Glomerular endothelial cell (primary cell): ENCODE data around the gene MRPL52. TPM values are rescaled to one million over a fixed set of nuclear protein-coding genes. Genes with fewer than 3 reads are reported as not detected.
"Not testable (repeated sequence)": the region's sequence is repeated elsewhere in the genome, so short reads cannot be mapped to it uniquely, and the experiment has no call there.

ENCODE experiments used
- DNase-seq: peaks from one replicate; pipeline ENCODE4 v3.0.0-alpha.2; 2011; ENCODE audit warnings: low read depth, low spot score; ENCODE audit errors: extremely low read depth
- total RNA-seq: library from RNA; depleted of rRNA; stranded (reverse); fragments of >200 nt; gene quantifications from 2 replicates; pipeline ENCODE4 v1.2.3, GENCODE V29; 2015

MRPL52 gene
- total RNA-seq, 1 donor from 2014 or later: 97.6 TPM

DNA sequence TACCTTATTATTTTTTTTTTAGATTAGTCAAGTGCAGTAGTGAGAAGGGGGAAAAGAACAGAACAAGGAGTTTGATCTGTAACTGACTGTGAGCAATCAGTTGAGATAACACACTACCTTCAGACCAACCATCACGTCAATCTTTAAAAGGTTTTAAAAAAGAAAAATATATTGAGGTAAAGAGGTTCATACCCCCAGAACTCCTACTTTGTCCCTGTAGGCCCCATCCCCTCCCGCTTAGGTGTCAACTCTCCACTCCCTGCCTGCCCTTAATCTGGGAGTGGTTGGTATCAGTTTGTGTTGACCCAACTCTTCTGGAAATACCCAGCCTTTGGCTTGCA, 22.9 kb downstream of the MRPL52 start:
- no peak for DNase-seq

DNA sequence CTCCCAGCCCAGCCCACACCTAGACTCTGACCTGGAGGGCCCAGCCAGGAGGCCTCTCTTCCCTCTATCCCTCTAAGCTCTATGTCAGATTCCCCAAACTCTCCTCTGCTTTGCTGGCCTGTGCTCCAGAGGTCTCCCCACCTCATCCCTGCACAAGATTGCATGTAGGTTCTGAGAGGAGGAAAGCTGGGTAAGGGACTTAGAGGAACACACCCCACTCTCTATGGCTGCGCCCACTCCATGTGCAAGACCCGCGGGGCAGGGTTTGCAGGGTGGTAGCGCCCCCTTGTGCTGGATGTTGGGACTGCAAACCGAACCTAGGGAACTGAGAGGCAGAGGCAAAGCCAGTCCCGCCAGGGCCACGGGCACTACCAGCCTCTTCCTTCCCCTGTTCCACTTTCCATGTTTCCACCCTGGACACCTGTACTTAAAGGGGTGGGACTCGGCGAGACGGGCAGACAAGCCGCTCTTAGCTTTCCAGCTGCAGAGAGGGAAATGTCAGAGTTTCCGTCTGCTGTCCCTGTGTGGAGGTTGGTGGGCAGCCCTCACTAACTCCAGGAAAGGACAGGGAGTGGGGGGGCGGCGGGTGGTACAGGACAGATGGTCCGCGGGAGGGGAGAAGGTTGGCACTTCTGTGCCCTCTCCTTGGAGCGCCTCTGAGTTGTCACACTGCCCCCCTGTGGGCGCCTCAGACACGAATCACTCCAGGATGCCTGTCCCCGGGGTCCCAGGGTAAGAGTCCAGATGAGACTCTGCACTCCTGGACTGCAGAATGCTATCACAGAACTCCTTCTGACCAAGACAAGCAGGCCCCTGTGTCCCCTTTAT, 23.5 kb downstream of the MRPL52 start:
- no peak for DNase-seq

DNA sequence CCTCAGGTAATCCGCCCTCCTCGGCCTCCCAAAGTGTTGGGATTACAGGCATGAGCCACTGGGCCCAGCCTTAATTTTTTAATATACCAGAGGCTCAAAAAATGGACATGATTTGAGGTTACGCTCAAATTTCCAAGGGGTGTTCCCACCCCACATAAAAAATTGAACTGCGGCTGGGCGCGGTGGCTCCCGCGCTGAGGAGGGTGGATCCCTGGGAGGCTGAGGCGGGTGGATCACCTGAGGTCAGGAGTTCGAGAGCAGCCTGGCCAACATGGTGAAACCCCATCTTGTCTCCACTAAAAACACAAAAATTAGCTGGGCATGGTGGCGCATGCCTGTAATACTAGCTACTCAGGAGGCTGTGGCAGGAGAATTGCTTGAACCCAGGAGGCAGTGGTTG, 24.6 kb downstream of the MRPL52 start:
- DNase-seq: not testable (repeated sequence)

- DNase-seq: no peak
These were observed 25.5 kb downstream of the MRPL52 start for GRCh38 chr14:22854963-22855724.

- DNase-seq: no peak
These were observed 26.7 kb downstream of the MRPL52 start for GRCh38 chr14:22856428-22856827.

DNA sequence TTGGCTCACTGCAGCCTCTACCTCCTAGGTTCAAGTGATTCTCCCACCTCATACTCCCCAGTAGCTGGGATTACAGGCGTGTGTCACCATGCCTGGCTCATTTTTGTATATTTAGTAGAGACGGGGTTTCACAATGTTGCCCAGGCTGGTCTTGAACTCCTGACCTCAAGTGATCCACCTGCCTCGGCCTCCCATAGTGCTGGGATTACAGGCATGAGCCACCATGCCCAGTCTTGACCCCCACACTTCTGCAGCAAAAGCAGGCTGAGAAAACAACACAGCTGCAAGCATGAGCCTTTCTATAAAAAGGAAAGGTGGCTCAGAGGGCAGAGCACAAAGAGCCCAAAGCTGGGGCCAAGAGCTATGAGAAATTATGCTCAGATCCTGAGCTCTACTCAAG, 30.7 kb downstream of the MRPL52 start:
- DNase-seq: not testable (repeated sequence)

GRCh38 chr14:22861651-22862050, 32.0 kb downstream of the MRPL52 start:
- no peak for DNase-seq

GRCh38 chr14:22864979-22865378, 35.3 kb downstream of the MRPL52 start:
- DNase-seq: no peak

GRCh38 chr14:22865424-22866405, 36.0 kb downstream of the MRPL52 start:
- DNase-seq: no peak

DNA sequence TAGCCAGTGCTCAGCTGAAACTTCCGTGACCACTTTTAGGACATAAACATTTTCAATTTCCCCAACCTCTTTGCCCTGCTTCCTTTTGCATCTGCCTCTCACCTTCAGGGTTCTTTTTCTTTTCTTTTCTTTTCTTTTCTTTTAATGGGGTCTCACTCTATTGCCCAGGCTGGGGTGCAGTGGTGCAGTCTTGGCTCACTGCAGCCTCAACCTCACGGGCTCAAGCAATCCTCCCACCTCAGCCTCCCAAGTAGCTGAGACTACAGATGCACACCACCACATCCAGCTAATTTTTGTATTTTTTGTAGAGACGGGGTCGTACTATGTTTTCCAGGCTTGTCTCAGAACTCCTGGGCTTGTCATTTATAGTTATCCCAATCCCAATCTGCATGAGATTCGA, 37.2 kb downstream of the MRPL52 start:
- DNase-seq: no peak

DNA sequence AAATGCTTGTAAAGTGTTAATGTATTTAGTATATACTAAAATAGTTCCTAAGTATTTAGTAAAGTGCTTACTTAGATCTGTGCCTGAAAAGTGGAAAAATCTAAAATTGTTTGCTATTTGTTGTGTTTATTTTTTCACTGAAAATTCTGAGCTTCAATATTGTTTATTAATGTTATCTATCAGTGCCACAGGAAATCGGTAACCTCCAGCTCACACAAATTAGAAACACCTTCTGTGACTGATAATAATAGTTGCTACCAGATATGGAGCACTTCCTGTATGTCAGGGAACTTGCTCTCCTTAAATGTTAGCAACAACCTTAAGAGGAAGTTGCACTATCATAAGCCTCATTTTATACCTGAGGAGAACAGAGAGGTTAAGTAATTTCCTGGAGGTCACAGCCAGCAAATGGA, 41.1 kb downstream of the MRPL52 start:
- DNase-seq: no peak

- no peak for DNase-seq
These were observed 41.7 kb downstream of the MRPL52 start, which contains the start of gene LRP10 for GRCh38 chr14:22871224-22872032. Gene LRP10, plus strand, starts transcription at chr14:22871740. Its CDS starts 564 bp downstream, at chr14:22872304.

DNA sequence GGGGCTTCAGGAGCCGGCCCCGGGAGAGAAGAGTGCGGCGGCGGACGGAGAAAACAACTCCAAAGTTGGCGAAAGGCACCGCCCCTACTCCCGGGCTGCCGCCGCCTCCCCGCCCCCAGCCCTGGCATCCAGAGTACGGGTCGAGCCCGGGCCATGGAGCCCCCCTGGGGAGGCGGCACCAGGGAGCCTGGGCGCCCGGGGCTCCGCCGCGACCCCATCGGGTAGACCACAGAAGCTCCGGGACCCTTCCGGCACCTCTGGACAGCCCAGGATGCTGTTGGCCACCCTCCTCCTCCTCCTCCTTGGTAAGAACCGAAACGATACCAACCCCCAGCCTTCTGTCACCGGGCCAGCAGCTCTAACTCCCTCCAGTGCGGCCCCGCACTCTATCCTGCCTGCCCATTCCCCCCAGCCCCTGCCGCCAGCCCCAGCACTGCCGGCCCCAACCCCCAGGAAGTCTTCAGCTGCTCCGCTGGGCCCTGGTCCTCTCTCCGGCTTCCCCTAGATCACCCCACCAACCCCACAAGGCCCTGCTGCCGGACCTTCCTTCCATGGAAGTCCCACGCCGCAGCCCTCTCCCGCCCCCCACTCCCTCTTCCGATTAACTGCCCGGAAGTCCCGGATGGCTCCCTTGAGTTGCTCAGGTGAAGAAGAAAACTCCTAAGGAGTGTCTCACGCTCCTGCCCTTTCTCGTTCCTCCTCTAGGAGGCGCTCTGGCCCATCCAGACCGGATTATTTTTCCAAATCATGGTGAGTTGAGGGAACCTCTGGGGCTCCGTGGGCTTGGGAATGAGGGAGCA, 42.5 kb downstream of the MRPL52 start:
- no peak for DNase-seq

DNA sequence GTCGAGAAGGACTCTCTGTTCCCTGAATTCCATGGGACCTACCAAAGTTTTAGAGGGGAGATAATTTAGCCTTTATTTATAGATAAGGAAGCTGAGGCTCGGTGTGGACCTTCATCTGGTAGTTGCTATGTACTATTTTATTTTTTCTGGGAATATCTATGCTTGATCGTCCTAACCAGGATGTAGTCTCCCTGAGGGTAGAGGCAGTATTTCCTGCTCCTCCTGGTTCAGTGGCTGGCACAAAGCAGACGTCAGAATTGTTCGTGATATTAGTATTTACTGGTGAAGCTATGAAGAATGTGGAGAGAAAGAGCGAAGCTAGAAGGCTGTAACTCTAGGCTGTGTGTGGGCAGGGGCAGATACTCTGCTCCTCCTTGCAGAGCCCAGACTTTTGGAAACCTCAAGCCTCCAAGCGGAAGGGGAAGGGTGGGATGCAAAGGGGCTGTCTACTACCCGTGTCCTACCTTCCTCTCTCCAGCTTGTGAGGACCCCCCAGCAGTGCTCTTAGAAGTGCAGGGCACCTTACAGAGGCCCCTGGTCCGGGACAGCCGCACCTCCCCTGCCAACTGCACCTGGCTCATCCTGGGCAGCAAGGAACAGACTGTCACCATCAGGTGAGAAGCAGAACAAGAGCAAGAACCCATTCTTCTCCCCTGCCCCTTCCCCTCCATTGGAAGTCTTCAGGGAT, 43.3 kb downstream of the MRPL52 start:
- DNase-seq: no peak

GRCh38 chr14:22875003-22875747, 45.5 kb downstream of the MRPL52 start:
- DNase-seq: no peak

DNA sequence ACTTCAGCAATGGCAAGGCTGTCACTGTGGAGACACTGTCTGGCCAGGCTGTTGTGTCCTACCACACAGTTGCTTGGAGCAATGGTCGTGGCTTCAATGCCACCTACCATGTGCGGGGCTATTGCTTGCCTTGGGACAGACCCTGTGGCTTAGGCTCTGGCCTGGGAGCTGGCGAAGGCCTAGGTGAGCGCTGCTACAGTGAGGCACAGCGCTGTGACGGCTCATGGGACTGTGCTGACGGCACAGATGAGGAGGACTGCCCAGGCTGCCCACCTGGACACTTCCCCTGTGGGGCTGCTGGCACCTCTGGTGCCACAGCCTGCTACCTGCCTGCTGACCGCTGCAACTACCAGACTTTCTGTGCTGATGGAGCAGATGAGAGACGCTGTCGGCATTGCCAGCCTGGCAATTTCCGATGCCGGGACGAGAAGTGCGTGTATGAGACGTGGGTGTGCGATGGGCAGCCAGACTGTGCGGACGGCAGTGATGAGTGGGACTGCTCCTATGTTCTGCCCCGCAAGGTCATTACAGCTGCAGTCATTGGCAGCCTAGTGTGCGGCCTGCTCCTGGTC, 46.1 kb downstream of the MRPL52 start:
- DNase-seq: no peak

DNA sequence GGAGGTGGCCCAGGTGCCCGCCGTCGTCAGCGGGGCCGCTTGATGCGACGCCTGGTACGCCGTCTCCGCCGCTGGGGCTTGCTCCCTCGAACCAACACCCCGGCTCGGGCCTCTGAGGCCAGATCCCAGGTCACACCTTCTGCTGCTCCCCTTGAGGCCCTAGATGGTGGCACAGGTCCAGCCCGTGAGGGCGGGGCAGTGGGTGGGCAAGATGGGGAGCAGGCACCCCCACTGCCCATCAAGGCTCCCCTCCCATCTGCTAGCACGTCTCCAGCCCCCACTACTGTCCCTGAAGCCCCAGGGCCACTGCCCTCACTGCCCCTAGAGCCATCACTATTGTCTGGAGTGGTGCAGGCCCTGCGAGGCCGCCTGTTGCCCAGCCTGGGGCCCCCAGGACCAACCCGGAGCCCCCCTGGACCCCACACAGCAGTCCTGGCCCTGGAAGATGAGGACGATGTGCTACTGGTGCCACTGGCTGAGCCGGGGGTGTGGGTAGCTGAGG, 47.4 kb downstream of the MRPL52 start:
- DNase-seq: no peak
